IgD-negative memory B cell (primary cell): ENCODE results near the gene DPEP3. TPM values are rescaled to one million over a fixed set of nuclear protein-coding genes. Genes with fewer than 3 reads are reported as not detected.

Experiments used
- H3K27ac Mint-ChIP-seq, 3 donors: one replicate each; pipeline ENCODE4 v1.8.0; 2020 to 2022; ENCODE audit warnings: mild to moderate bottlenecking in 3 of 3, mixed read lengths in 3 of 3, moderate library complexity in 1 of 3
- H3K27me3 Mint-ChIP-seq: one replicate; pipeline ENCODE4 v1.8.0; 2021; ENCODE audit warnings: mixed read lengths
- H3K36me3 Mint-ChIP-seq: one replicate; pipeline ENCODE4 v1.8.0; 2020; ENCODE audit warnings: mild to moderate bottlenecking, mixed read lengths
- H3K4me1 Mint-ChIP-seq, 3 donors: one replicate each; pipeline ENCODE4 v1.8.0; 2020 to 2022; ENCODE audit warnings: mixed read lengths in 3 of 3, mild to moderate bottlenecking in 1 of 3
- H3K4me3 Mint-ChIP-seq, 4 donors: one replicate each; pipeline ENCODE4 v1.8.0; 2020 to 2022; ENCODE audit warnings: mild to moderate bottlenecking in 4 of 4, mixed read lengths in 4 of 4, moderate library complexity in 3 of 4
- H3K9me3 Mint-ChIP-seq, 3 donors: one replicate each; pipeline ENCODE4 v1.8.0; 2020 to 2021; ENCODE audit warnings: mixed read lengths in 3 of 3, mild to moderate bottlenecking in 1 of 3
- polyA plus RNA-seq: library from polyadenylated mRNA; unstranded; fragments of 300-500 nt; fragmentation: Illumina TruSeq; gene quantifications from one replicate; pipeline ENCODE4 v1.2.3, GENCODE V29; 2021

DPEP3 gene
- polyA plus RNA-seq, 1 donor from 2014 or later: not detected

GRCh38 chr16:67965668-67966548, 14.4 kb downstream of the DPEP3 start:
- H3K27ac Mint-ChIP-seq: no peak overlapping the region
- H3K27me3 Mint-ChIP-seq: no peaks in the 10 kb centered on the region
- peaks cover 0 to 19% (median 17%) of the 10 kb centered on the region in 3 donors for H3K4me1 Mint-ChIP-seq
- peaks cover 8% of the 10 kb centered on the region for H3K36me3 Mint-ChIP-seq
- H3K4me3 Mint-ChIP-seq: peak overlapping the region in 2 of 4 donors; percentile 27 to 81
- H3K9me3 Mint-ChIP-seq: no peaks in the 10 kb centered on the region

- peaks cover 0 to 17% (median 17%) of the 10 kb centered on the region in 3 donors for H3K4me1 Mint-ChIP-seq
- peaks cover 8% of the 10 kb centered on the region for H3K36me3 Mint-ChIP-seq
- H3K4me3 Mint-ChIP-seq: peak overlapping the region in 2 of 4 donors; percentile 4 to 52
- no peaks in the 10 kb centered on the region for H3K27me3 Mint-ChIP-seq
- H3K9me3 Mint-ChIP-seq: no peaks in the 10 kb centered on the region
- no peak overlapping the region for H3K27ac Mint-ChIP-seq
These were observed 15.7 kb downstream of the DPEP3 start for GRCh38 chr16:67964477-67965131.

GRCh38 chr16:67963662-67964321, 16.5 kb downstream of the DPEP3 start:
- Mint-ChIP-seq H3K27me3 (no peaks in the 10 kb centered on the region), H3K27ac (no peak overlapping the region), H3K4me3 (peak overlapping the region in 1 of 4 donors; percentile 4), H3K4me1 (peaks cover 0 to 15% (median 14%) of the 10 kb centered on the region in 3 donors), H3K9me3 (no peaks in the 10 kb centered on the region), H3K36me3 (peaks cover 8% of the 10 kb centered on the region)

- Mint-ChIP-seq H3K27ac (no peak overlapping the region), H3K4me1 (peaks cover 0 to 15% (median 14%) of the 10 kb centered on the region in 3 donors), H3K4me3 (no peak overlapping the region)
These were observed 17.0 kb downstream of the DPEP3 start for GRCh38 chr16:67963292-67963661.

GRCh38 chr16:67962135-67962534, 18.2 kb downstream of the DPEP3 start:
- Mint-ChIP-seq H3K27ac (no peak overlapping the region), H3K4me1 (peaks cover 0 to 9% (median 8%) of the 10 kb centered on the region in 3 donors), H3K36me3 (peaks cover 8% of the 10 kb centered on the region), H3K27me3 (no peaks in the 10 kb centered on the region), H3K4me3 (no peak overlapping the region), H3K9me3 (no peaks in the 10 kb centered on the region)

More at GRCh38 chr16:67963292-67963661, 17.0 kb downstream of the DPEP3 start:
- no peaks in the 10 kb centered on the region for H3K27me3 Mint-ChIP-seq
- H3K36me3 Mint-ChIP-seq: peaks cover 8% of the 10 kb centered on the region
- H3K9me3 Mint-ChIP-seq: no peaks in the 10 kb centered on the region

- Mint-ChIP-seq H3K27me3 (no peaks in the 10 kb centered on the region), H3K36me3 (peaks cover 8% of the 10 kb centered on the region), H3K4me3 (no peak overlapping the region), H3K27ac (no peak overlapping the region), H3K4me1 (peaks cover 0 to 6% (median 6%) of the 10 kb centered on the region in 3 donors), H3K9me3 (no peaks in the 10 kb centered on the region)
These were observed 18.7 kb downstream of the DPEP3 start for GRCh38 chr16:67961551-67961957.

GRCh38 chr16:67959536-67960329, 20.6 kb downstream of the DPEP3 start:
- peaks cover 8% of the 10 kb centered on the region for H3K36me3 Mint-ChIP-seq
- no peaks in the 10 kb centered on the region for H3K9me3 Mint-ChIP-seq
- H3K4me3 Mint-ChIP-seq: no peak overlapping the region
- no peak overlapping the region for H3K27ac Mint-ChIP-seq
- H3K27me3 Mint-ChIP-seq: no peaks in the 10 kb centered on the region
- H3K4me1 Mint-ChIP-seq: peaks cover 0 to 6% (median 3%) of the 10 kb centered on the region in 3 donors

- H3K4me3 Mint-ChIP-seq: no peak overlapping the region
- no peaks in the 10 kb centered on the region for H3K9me3 Mint-ChIP-seq
These were observed 22.7 kb downstream of the DPEP3 start for GRCh38 chr16:67957622-67958021.

GRCh38 chr16:67954421-67955196, 25.7 kb downstream of the DPEP3 start:
- Mint-ChIP-seq H3K27me3 (no peaks in the 10 kb centered on the region), H3K9me3 (no peaks in the 10 kb centered on the region), H3K36me3 (no peaks in the 10 kb centered on the region), H3K4me1 (peaks cover 0 to 3% (median 0%) of the 10 kb centered on the region in 3 donors), H3K27ac (peak overlapping the region in 1 of 3 donors; percentile 17), H3K4me3 (peak overlapping the region in 1 of 4 donors; percentile 54)

More at GRCh38 chr16:67957622-67958021, 22.7 kb downstream of the DPEP3 start:
- H3K27ac Mint-ChIP-seq: no peak overlapping the region
- no peaks in the 10 kb centered on the region for H3K4me1 Mint-ChIP-seq
- H3K27me3 Mint-ChIP-seq: no peaks in the 10 kb centered on the region
- peaks cover 3% of the 10 kb centered on the region for H3K36me3 Mint-ChIP-seq

- Mint-ChIP-seq H3K27me3 (no peaks in the 10 kb centered on the region), H3K4me1 (peaks cover 0 to 3% (median 0%) of the 10 kb centered on the region in 3 donors), H3K9me3 (no peaks in the 10 kb centered on the region), H3K4me3 (no peak overlapping the region), H3K27ac (no peak overlapping the region), H3K36me3 (no peaks in the 10 kb centered on the region)
These were observed 26.5 kb downstream of the DPEP3 start for GRCh38 chr16:67953641-67954375.

- Mint-ChIP-seq H3K9me3 (no peaks in the 10 kb centered on the region), H3K36me3 (no peaks in the 10 kb centered on the region), H3K4me1 (peaks cover 0 to 3% (median 0%) of the 10 kb centered on the region in 3 donors), H3K27ac (no peak overlapping the region), H3K4me3 (no peak overlapping the region), H3K27me3 (no peaks in the 10 kb centered on the region)
These were observed 28.8 kb downstream of the DPEP3 start for GRCh38 chr16:67951485-67951884.

GRCh38 chr16:67950335-67950843, 29.9 kb downstream of the DPEP3 start:
- Mint-ChIP-seq H3K36me3 (no peaks in the 10 kb centered on the region), H3K4me3 (peak overlapping the region in 1 of 4 donors; percentile 17), H3K9me3 (no peaks in the 10 kb centered on the region), H3K27ac (no peak overlapping the region), H3K27me3 (no peaks in the 10 kb centered on the region), H3K4me1 (peaks cover 0 to 3% (median 0%) of the 10 kb centered on the region in 3 donors)

GRCh38 chr16:67949645-67950044, 30.7 kb downstream of the DPEP3 start:
- no peak overlapping the region for H3K4me3 Mint-ChIP-seq
- no peaks in the 10 kb centered on the region for H3K36me3 Mint-ChIP-seq
- no peak overlapping the region for H3K27ac Mint-ChIP-seq
- H3K9me3 Mint-ChIP-seq: no peaks in the 10 kb centered on the region
- no peaks in the 10 kb centered on the region for H3K27me3 Mint-ChIP-seq
- peaks cover 0 to 3% (median 0%) of the 10 kb centered on the region in 3 donors for H3K4me1 Mint-ChIP-seq
